Caco-2 (cell line): ENCODE measurements around the gene FAM210B. TPM values are rescaled to one million over a fixed set of nuclear protein-coding genes. Genes with fewer than 3 reads are reported as not detected.

Experiments
- BruUV-seq: library from RNA; stranded (reverse); fragments of 400-500 nt; replicated peaks from 2 replicates; lab custom pipeline; 2021; lab: Mats Ljungman, UMichigan
- CTCF ChIA-PET: fragments of 300-600 bp; sonication (Branson Sonifier 250); formaldehyde crosslinking; loops from one replicate; lab custom pipeline; 2022; ENCODE audit warnings: antibody characterized with exemption; lab: Charles Lee
- POLR2A ChIA-PET: fragments of 300-600 bp; sonication (Branson Sonifier 250); formaldehyde crosslinking; loops from one replicate; lab custom pipeline; 2022; ENCODE audit warnings: antibody characterized with exemption; lab: Charles Lee
- DNase-seq, 2 experiments: peaks; one replicate each; pipeline versions ENCODE4 v3.0.0 to v3.0.0-alpha.2; 2020 to 2022
- H3K27me3 ChIP-seq: replicated peaks from 2 replicates; pipeline ENCODE4 v1.6.0; 2011; ENCODE audit warnings: low read length; ENCODE audit not compliant: control insufficient read depth, insufficient read depth
- H3K36me3 ChIP-seq: 2 replicates; pipeline ENCODE4 v1.5.1; 2011; ENCODE audit warnings: low read length; ENCODE audit not compliant: control insufficient read depth, insufficient read depth
- H3K4me1 ChIP-seq: fragments of 250-450 bp; sonication (Bioruptor Pico); 2 replicates; pipeline ENCODE4 v1.5.1; 2020; ENCODE audit warnings: mild to moderate bottlenecking
- H3K4me3 ChIP-seq: 2 replicates; pipeline ENCODE4 v1.5.1; 2011; ENCODE audit warnings: low read depth, mild to moderate bottlenecking, control low read depth, low read length
- H3K9me3 ChIP-seq: fragments of 250-450 bp; sonication (Bioruptor Pico); 2 replicates; pipeline ENCODE4 v1.5.1; 2020; ENCODE audit warnings: mild to moderate bottlenecking, moderate library complexity
- H3K27ac Mint-ChIP-seq: one replicate; pipeline ENCODE4 v1.8.0; 2022; ENCODE audit warnings: mixed read lengths; ENCODE audit not compliant: unreplicated experiment
- H3K27me3 Mint-ChIP-seq: one replicate; pipeline ENCODE4 v1.8.0; 2022; ENCODE audit warnings: mixed read lengths; ENCODE audit not compliant: insufficient read depth, unreplicated experiment
- H3K36me3 Mint-ChIP-seq: one replicate; pipeline ENCODE4 v1.8.0; 2022; ENCODE audit warnings: mild to moderate bottlenecking, mixed read lengths; ENCODE audit not compliant: insufficient read depth, unreplicated experiment
- H3K4me1 Mint-ChIP-seq: one replicate; pipeline ENCODE4 v1.8.0; 2022; ENCODE audit warnings: low read depth, mixed read lengths; ENCODE audit not compliant: unreplicated experiment
- H3K4me3 Mint-ChIP-seq: one replicate; pipeline ENCODE4 v1.8.0; 2022; ENCODE audit warnings: mild to moderate bottlenecking, moderate library complexity, mixed read lengths; ENCODE audit not compliant: unreplicated experiment
- H3K9me3 Mint-ChIP-seq: one replicate; pipeline ENCODE4 v1.8.0; 2022; ENCODE audit warnings: mixed read lengths; ENCODE audit not compliant: unreplicated experiment
- intact Hi-C: fragments of 100-400 bp; cut with micrococcal nuclease; formaldehyde crosslinking; loops from one replicate; pipeline ENCODE4 v1.10.0; 2022; ENCODE audit not compliant: unreplicated experiment
- total RNA-seq: library from RNA; stranded (reverse); gene quantifications from 2 replicates; pipeline ENCODE4 v1.2.3, GENCODE V29; 2022
- TF ChIP-seq, protein P1 (sequence below), 2 experiments: fragments of 200-600 bp in 1 of 2; IDR thresholded peaks; 1 replicate in 1 of 2; 2 replicates in 1 of 2; pipeline versions ENCODE4 v1.5.1 to v1.8.0; 2011 to 2022; ENCODE audit warnings: antibody characterized with exemption in 1 of 2, control low read depth in 1 of 2, inconsistent platforms in 1 of 2, low read depth in 1 of 2, low read length in 1 of 2, mild to moderate bottlenecking in 1 of 2, moderate library complexity in 1 of 2; ENCODE audit not compliant: insufficient read depth in 1 of 2, severe bottlenecking in 1 of 2, unreplicated experiment in 1 of 2

The FAM210B gene
- total RNA-seq, 1 experiment from 2014 or later, result 20.5 TPM

DNA sequence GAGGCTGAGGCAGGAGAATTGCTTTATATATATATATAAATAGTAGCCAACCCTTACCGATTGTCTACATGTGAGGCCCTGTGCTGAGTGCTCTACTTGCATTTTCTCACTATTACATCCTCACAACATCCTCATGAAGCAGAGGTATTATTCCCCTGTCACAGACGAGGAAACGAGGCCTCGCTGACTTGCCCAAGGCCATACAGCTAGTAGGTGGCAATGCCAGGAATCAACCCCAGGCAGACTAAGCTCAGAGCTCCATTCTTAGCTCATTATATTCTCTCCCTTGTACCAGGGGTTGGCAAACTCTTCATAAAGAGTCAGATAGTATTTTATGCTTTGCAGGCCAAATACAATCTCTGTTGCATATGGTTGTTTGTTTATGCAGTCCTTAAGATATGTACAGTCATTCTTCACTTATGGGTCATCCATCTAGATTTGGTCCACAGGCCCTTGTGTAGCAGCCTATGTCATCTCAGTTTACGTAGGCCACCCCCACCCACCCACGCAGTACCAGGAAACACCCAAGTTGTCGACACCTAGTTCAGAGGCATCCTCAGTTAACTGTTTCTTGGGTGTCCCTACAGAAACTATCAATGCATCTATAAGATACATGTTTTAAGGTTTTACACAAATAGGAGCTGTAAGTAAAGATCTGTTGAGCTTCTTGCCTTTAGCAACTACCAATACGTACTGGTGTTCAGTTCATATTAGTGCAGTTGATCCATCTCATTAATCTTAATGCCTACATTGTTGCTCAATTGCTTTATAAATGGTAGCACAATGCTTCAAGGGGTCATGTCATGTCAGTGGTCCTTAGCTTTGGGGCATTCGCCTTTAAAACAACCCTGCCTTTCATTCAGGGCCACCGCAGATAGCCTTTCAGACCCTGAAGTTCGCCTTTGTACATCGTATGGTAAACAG lies 56.3 kb downstream of the FAM210B start:
- intact Hi-C loops, result no loop called here
- Mint-ChIP-seq H3K4me1 (peaks cover 28% of the 10 kb centered on the region), H3K27me3 (no peaks in the 10 kb centered on the region), H3K36me3 (peaks cover 2% of the 10 kb centered on the region), H3K27ac (no peak overlapping the region), H3K4me3 (no peak overlapping the region), H3K9me3 (no peaks in the 10 kb centered on the region)
- CTCF ChIA-PET, result no interaction called here
- TF ChIP-seq, protein P1, sequence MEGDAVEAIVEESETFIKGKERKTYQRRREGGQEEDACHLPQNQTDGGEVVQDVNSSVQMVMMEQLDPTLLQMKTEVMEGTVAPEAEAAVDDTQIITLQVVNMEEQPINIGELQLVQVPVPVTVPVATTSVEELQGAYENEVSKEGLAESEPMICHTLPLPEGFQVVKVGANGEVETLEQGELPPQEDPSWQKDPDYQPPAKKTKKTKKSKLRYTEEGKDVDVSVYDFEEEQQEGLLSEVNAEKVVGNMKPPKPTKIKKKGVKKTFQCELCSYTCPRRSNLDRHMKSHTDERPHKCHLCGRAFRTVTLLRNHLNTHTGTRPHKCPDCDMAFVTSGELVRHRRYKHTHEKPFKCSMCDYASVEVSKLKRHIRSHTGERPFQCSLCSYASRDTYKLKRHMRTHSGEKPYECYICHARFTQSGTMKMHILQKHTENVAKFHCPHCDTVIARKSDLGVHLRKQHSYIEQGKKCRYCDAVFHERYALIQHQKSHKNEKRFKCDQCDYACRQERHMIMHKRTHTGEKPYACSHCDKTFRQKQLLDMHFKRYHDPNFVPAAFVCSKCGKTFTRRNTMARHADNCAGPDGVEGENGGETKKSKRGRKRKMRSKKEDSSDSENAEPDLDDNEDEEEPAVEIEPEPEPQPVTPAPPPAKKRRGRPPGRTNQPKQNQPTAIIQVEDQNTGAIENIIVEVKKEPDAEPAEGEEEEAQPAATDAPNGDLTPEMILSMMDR (IDR thresholded peaks at IDR 0.05; ENCODE audit: insufficient read depth in 1 of 2, low read depth in 1 of 2, low read length in 1 of 2, severe bottlenecking in 1 of 2, unreplicated experiment in 1 of 2), result no peak
- POLR2A ChIA-PET, result no interaction called here
- H3K27me3 ChIP-seq, result no peaks in the 10 kb centered on the region
- no TSS peak for BruUV-seq
- DNase-seq, result no peak
- H3K4me3 ChIP-seq, result no peak overlapping the region
- no peaks in the 10 kb centered on the region for H3K9me3 ChIP-seq
- H3K4me1 ChIP-seq, result peaks cover 28% of the 10 kb centered on the region
- no peaks in the 10 kb centered on the region for H3K36me3 ChIP-seq

DNA sequence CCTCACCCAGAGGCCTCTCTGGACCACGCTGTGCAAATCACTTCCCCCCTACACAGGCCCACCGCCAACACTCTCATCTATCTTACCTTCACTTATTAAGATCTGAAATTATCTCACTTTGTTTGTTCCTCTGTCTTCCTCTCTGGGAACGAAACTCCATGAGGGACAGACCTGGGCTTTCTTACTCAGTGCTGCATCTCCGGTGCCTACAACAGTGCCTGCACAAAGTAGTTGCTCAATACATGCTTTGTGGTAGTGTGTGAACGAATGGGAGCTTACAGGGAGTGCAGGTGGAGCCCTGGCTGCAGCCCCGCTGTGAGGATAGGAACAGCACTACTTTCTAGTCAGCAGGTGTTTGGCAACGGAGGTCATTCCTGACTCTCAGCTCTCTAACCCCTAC lies 58.6 kb downstream of the FAM210B start:
- H3K4me1 ChIP-seq, result peaks cover 18% of the 10 kb centered on the region
- Mint-ChIP-seq H3K36me3 (no peaks in the 10 kb centered on the region), H3K27me3 (no peaks in the 10 kb centered on the region), H3K27ac (no peak overlapping the region), H3K4me1 (peaks cover 22% of the 10 kb centered on the region), H3K9me3 (no peaks in the 10 kb centered on the region), H3K4me3 (no peak overlapping the region)
- intact Hi-C loops, result no loop called here
- DNase-seq, result no peak
- H3K27me3 ChIP-seq, result no peaks in the 10 kb centered on the region
- TF ChIP-seq, protein P1 (IDR thresholded peaks at IDR 0.05; ENCODE audit: insufficient read depth in 1 of 2, low read depth in 1 of 2, low read length in 1 of 2, severe bottlenecking in 1 of 2, unreplicated experiment in 1 of 2), result no peak
- ChIA-PET CTCF (no interaction called here), POLR2A (no interaction called here)
- no TSS peak for BruUV-seq
- no peaks in the 10 kb centered on the region for H3K36me3 ChIP-seq
- no peak overlapping the region for H3K4me3 ChIP-seq
- H3K9me3 ChIP-seq, result no peaks in the 10 kb centered on the region

DNA sequence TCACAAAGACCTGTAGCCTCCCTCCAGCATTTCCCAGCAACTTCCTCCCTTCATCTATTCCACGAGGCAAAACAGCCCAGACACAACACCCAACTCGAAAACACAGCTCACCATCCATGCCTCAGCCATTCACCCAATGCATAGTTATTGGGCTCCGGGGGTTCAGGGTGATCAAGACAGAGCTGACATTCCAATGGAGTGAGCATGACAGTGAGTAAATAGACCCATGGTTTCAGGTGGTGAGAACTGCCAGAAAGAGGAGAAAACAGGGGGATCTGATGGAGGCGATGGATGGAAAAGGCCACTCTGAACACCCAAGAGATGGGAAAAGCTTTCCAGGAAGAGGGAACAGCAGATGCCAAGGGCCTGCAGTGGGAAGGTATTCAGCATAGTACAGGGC lies 59.1 kb downstream of the FAM210B start:
- H3K36me3 ChIP-seq, result no peaks in the 10 kb centered on the region
- no peaks in the 10 kb centered on the region for H3K27me3 ChIP-seq
- Mint-ChIP-seq H3K9me3 (no peaks in the 10 kb centered on the region), H3K4me1 (peaks cover 21% of the 10 kb centered on the region), H3K4me3 (no peak overlapping the region), H3K27me3 (no peaks in the 10 kb centered on the region), H3K27ac (no peak overlapping the region), H3K36me3 (no peaks in the 10 kb centered on the region)
- DNase-seq, result no peak
- no TSS peak for BruUV-seq
- TF ChIP-seq, protein P1 (IDR thresholded peaks at IDR 0.05; ENCODE audit: insufficient read depth in 1 of 2, low read depth in 1 of 2, low read length in 1 of 2, severe bottlenecking in 1 of 2, unreplicated experiment in 1 of 2), result no peak
- ChIA-PET POLR2A (no interaction called here), CTCF (no interaction called here)
- no peak overlapping the region for H3K4me3 ChIP-seq
- peaks cover 20% of the 10 kb centered on the region for H3K4me1 ChIP-seq
- intact Hi-C loops, result no loop called here
- no peaks in the 10 kb centered on the region for H3K9me3 ChIP-seq

Other genes starting within 250 kb of the FAM210B start
- not detected in 2 replicates for gene MC3R, start 110.2 kb upstream of the FAM210B start, total RNA-seq
- gene AURKA, start 33.2 kb downstream of the FAM210B start, total RNA-seq, result 216 and 233 TPM in 2 replicates
- gene CSTF1, start 33.7 kb downstream of the FAM210B start, total RNA-seq, result 97.0 and 101 TPM in 2 replicates
- 0.64 and 0.67 TPM in 2 replicates for gene CASS4, start 53.3 kb downstream of the FAM210B start, total RNA-seq
- 146 and 157 TPM in 2 replicates for gene RTF2, start 109.7 kb downstream of the FAM210B start, total RNA-seq
- gene FAM209A, start 165.8 kb downstream of the FAM210B start, total RNA-seq, result 0.57 and 1.2 TPM in 2 replicates
- gene FAM209B, start 174.3 kb downstream of the FAM210B start, total RNA-seq, result not detected in 2 replicates